ENCODE data around the gene WWOX.

Gene WWOX

DNA sequence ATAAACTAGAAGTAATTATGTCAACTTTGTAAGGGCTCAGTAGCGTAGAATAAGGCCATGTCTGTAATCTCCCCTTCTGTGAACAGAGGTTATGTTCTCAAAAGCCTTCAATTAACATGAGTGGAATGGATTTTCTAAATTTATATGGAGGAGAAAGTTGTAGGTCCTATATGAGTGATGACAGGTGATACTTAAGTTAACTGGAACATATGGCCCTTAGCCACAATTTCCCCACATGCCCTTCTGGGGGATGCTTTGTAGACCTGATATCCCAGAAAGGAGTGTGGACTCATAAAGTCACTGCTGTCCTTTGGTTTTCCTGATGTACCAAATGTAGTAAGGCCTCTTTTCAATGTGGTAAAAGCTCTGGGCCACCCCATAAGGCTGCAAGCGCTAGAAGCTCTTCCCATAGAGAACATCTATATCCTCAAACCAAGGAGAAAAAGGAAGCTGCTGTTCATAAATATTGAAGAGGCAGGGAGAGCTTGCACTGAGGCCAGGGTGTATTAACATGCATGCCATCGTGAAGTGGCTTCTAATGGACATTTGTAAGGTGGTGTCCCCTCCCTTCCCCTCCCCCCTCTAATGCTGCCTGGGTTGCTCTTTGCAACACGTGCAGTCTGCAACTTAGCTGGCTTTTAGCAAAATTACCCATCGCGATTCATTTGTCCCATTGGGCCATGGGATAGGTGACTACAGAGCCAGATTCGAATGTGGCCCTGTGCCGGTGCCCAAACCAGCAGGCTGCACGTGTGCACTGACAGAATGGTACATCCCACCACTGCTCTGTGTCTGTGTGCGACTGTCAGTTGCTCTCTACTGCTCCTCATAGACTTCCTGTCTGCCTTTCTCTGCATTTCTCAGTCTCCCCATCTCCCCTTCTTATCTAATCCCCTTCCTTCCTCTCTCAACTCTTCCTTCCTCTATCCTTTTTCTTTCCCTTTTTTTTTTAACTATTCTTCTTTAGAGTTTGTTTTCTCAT lies 269.0 kb downstream of the WWOX start:
- no peak for DNase-seq

DNA sequence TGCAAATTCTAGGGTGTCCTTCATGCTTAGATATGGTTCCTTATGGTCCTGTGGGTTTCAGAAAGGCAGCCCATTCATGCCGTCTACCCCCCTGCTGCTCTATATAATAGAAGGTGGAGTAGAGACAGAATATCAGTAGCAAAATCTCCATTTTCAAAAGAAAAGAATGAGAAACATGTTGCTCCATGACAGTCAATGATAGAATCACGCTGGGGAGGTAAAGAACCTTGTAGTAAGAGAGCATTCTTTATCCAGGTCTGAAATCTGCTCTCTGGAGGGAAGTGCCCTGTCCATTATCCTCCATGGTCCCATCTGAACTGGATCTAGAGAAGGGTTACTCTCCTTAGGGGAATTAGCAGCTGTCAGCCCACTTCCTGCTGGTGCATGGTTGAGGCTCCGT lies 272.8 kb downstream of the WWOX start:
- DNase-seq = no peak

DNA sequence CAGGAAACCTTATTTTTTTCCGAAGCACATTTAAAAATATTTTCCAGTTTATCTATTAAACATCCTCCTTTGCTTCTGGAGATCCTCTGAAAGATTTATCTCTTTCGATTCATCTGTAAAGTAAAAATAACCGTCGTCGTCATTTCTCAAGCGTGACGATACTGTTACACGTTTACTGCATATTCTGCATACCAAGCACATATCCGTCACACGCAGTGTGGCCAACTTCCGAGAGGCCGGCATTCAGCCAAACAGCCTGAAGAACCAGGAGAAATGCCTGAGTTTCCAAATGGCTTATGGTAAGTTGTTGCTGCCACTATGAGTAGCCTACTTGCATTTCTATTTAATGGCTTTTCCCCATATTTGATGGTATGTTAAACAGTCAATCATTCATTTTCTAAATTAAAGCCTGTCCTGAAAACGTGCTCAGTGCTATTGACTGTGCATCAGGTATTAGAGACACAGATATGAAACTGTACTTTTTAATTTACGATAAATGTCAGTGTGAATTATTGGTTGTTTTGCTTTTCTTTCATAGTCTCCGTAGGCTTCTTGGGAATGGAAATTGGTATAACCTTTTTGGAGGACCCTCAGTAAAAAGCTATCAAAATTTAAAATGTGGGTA lies 275.7 kb downstream of the WWOX start:
- no peak for DNase-seq

DNA sequence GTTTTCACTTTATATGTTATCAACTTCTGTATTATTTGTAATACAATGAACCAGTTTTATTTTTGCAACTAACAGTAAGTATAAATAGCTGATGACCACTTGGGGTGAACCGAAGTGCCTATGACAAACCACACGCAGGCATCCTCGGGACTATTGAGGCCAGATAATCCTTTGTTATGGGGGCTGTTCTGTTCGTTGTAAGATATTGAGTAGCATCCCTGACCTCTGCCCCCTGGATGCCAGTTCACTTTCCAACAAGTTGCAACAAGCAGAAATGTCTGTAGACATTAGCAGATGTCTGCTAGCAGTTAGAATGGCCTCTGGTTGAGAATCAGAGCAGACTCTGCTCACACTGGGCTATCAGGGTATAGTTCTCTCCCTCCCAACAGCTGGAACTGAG lies 277.0 kb downstream of the WWOX start:
- DNase-seq = no peak

DNA sequence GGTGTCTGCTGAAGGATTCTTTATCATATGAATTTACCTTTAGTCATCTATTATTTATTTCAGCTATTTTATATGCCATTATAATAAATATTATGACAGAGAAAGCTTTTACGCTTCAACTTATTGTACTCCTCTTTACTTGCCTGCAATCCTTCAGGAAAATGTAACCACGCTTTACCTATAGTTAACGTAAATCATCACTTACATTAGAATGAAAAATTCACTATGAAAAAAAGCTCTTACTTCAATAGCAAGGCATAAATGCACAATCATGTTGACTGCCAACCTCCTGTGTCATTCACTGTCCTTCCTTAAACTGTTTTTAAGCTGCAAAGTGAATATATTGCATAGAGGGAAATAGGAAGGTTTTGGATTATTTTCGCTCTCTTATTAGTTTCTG lies 277.9 kb downstream of the WWOX start:
- DNase-seq = no peak

DNA sequence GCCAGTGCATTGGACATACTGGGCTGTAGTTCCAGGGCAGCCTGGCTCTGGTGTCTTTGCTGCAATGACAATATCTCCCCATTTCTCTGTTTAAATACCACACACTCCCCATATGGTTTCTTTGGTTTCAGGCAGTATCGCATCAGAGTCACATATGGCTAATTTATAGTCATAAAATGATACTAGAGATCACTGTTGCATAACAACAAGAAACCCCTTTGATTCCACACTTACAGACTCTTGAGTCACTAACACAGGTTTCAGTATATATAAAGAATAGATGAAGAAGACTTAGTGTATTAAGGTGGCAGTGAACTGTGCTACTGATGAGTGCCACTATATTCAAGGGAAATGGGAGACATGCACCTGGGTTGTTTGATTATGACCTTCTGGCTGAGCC lies 281.6 kb downstream of the WWOX start:
- DNase-seq = no peak

DNA sequence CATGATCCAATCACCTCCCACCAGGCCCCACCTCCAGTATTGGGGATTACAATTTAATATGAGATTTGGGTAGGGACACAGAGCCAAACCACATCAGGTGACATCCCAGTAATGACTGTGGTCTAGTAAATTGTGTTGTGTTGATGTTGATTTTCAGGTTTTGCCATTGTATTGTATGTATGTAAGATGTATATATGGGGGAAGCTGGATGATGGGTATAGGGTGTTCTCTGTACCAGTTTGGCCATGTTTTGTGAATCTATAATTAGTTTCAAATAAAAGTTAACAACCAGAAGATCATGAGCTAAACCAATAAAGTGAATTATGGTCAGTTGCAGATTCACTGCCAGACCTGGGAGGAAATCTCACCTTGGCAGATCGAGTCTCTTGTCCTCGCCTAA lies 283.7 kb downstream of the WWOX start:
- no peak for DNase-seq

DNA sequence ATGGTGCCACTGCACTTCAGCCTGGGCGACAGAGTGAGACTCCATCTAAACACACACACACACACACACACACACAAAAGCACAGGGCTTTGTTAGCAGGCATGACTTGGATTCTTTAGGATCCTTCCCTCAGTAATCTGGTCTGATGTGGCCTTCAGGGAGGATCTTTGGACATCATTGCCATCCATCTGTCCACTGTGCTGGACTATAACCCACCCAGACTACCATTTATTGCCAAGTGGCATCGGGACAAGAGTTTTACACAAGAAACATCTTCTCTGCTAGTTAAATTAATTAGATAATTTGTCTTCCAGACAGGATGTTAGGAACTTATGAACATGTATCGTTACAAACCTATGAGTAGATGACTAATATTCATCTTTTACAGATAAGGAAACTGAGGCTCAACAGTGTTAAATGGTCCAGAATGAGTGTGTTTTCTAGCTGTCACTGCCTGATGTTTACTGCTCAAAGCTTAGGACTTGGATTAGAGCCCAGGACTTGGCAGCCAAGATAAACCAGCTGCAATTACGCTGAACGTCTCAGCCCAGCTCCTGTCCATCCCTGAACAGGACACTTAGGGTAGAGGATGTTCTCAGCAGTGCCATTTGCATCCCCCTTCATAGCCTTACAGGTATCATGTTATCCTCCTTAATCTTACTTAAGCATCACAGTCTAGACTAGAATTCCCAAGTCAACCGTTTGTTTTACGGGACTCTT lies 285.8 kb downstream of the WWOX start:
- DNase-seq = no peak

DNA sequence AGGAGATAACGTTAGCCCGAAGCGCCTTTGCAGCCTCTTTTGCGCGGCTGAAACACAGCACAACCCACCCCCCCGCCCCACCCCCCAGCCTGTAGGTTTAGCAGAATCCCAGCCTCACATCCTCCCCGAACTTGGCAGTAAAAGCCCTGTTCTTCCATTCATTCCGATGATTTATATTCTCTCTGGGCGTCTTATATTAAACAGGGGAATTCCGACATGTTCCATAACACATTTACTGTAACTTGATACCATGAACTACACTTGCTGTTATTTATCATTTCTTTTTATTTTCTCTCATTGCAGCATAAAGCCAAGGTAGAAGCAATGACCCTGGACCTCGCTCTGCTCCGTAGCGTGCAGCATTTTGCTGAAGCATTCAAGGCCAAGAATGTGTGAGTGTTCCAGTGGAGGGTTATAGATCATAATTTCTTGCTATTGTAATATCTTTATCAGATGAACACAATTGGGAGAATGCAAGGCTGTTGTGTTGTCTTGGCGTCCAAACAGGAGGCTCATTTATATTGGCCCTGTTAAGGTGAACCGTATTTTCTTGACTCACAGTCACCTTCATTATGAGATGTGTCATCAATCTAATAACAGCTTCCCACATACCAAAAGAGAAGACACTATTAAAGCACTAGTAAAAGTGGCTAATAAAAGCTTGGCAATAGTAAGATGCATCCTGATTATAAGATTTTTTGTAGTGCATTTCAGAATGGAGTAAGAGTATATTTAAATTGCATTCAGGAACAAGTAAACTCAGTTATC lies 287.3 kb downstream of the WWOX start:
- DNase-seq = no peak

DNA sequence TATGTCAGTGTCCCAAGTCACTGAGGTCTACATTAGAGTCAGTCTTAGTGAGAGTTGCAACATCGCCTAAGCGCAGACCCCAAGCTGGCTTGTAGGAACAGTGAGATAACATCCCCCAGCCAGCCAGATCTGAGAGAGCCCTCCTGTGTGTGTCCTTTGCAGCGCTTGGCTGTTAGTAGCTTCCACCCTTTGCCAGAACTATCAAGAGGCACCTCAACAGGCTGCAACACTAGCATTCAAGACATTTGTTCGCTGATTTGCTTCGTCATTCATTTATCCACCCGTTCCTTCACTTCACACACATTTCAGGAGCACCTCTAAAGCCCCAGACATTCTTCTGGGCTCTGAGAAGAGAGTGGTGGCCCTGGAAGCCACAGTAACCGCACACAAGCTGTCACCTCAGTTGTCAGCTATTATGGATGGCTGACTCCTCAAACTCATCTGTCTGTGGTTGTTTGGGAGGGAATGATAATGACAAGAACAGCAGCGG lies 289.6 kb downstream of the WWOX start:
- no peak for DNase-seq

DNA sequence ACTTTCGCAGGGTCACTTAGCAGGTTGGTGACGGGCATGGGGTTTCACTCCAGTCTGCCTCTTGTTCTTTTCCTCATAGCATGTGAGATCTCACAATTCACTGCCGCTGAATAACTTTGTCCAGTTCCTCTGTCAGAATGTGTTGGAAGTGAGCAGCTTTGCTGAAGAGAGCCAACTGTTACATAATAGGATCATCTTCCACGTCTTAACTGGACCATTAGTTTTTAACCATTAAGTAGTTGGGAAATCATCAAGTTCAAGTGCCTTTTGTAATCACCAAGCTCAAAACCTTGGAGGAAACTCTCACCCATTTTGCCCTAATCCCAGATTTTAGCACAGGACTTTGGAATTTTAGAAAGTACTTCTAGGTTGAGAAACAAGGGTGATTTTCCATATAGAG lies 290.6 kb downstream of the WWOX start:
- no peak for DNase-seq

DNA sequence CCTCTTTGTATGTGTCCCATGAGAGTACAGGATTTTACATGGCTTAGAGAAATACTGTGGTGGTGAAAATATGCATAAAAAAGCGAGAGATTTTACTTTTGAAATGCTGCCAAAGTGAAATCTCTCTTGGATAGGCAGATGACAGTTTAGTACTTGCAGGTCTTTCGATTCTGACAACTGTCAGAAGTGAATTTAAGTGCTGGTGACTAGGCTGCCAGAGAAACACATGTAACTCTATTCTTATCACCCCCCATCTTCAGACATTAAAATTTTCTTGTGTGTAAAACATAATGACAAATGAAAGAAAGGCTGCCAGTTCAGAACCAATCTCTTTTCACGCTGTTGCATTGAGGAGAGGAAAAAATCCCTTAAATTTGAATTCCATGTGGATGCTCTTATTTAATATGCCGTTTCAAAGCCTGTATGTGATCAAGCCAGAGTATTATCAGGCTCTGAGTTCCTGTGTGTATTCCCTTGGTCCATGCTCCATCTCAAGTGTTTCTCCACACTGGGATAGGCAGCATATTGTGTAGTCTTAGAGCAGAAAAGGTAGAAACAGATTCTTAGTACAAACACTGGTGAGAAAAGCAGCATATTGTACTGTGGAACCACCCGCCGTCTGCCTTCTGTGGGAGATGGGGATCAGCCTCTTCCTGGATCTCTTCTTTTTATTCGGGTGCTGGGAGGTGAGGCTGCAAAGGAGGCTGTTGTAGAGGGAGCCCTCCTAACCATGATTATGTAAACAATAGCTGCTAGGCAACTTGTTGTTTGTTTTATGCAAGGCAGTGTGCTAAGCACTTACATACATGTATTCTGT lies 291.3 kb downstream of the WWOX start:
- DNase-seq = no peak

DNA sequence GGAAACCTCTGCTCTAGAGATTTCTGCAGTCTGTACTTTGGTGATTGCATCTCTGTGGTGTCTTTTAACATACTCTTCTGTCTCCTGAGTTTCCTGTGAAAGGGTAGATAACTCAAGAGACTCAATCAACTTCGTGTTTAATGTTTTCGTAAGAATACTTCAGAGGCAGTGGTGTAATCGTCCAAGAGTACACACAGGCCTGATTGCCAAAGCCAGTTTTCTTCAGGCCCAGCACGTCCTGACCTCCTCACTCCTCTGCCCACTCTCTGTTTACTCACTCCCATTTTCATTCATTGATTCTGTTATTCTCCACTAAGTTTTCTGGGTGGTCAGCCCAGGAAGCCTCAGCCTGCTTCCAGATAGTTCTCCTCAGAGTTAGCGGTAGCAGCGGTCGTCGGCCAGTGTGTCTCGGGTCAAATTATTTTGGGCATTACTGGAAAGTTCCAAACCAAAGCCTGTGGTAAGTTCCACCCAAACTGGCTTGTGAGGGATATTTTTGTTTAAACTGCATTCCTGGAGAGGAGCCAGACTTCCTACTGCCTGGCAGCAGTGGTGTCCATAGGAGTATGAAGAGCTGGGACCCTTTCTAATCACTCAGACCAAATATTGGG lies 293.2 kb downstream of the WWOX start:
- no peak for DNase-seq

DNA sequence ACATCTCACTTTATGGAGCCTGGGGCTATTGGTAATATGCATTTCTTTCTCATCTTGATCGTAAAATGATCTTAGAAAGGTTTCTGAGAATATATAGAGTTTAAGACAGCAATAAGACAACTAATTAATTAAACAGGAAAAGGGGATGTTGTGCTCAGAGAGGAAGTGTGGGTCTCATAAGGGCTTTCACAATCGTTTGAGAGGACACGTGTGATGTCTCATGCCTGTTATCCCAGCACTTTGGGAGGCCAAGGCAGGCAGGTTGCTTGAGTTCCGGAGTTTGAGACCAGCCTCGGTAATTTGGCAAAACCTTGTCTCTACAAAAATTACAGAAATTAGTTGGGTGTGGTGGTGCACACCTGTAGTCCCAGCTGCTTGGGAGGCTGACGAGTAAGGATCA lies 295.6 kb downstream of the WWOX start:
- no peak for DNase-seq

DNA sequence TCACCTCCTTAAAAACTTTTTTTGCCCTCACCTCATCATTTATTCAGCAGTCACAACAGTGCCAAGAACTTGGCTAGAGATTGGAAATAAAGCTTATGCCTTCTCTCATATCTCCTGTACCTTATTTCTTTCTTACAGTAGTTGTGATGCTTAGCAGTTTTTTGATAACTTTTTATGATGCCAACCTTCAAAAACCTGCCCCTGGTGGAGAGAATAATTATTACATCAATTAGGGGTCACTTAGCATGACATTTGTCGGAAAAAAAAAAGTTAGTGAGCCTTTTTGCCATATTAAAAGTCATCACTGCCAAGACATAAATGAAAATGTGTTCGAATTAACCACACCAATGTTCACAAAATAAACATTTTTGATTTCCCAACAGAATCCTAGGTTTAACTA lies 296.6 kb downstream of the WWOX start:
- DNase-seq = no peak

DNA sequence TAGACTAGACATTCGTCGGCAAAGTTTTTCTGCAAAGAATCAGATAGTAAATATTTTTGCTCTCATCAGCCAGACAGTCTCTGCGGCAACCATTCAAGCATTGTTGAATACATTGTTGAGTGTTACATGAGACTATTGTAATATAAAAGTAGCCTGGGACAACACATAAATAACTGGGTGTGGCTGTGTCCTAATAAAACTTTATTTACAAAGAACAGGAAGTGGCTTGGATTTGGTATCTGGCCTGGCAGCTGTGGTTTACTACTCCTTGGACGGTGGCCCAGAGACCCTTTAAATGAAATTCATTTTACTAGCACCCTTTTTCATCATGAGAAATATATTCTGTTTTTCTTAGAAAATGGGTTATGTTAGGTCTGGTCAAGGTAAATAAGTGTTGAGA lies 297.2 kb downstream of the WWOX start:
- DNase-seq = no peak

DNA sequence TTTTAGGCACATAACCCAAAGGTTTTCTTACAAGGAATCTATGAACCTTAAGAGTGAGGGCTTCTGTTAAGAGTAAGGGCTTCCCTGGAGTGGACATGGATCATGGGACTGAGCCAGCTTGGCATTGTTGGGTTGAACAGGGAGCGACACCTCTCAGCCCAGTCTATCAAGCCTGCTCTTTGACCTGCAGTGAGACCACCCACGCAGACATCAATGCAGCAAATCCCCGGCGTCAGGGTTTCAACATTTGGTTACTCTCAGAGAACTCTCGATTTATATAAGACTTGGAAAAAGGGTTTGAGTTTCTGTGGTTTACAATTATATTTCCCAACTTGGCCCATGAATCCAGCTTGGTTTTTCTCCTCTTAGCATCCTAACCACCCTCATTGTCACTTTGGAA lies 299.9 kb downstream of the WWOX start:
- no peak for DNase-seq

DNA sequence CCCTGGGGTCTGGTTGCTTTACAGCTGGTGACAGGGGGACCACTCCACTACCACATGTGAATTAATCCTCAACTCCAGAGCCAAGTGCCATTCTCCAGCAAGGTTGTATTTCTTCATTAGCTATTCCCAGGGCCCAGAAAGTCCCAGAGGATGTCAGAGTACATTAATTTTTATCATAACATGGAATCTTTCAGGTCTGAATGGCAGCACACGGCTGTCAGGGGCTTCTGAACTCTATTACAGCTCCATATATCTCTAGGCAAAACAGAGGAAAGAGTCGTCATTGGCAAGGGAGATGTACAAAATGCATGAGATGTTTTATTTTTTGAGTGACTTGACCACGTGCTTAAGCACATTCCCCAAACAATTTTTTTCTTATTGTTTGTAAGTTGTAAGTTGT lies 303.4 kb downstream of the WWOX start:
- no peak for DNase-seq

DNA sequence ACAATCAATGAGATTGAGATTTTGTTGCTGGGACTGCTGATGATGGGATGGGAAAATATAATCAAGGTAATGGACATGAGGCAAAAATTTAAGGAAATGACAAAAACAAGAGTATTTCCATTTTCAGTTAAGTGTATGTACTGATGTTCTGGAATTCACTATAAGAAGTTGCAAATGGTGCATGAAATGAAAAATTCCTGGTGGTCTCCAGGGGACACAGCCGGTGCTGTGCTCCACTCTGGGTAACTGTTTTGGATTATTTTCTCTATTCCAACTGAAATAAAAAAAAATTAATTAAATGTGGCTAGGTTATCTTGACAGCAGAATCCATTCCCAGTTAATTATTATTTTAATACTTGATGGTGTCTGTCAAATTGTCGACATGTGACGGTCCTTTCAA lies 305.6 kb downstream of the WWOX start:
- no peak for DNase-seq

DNA sequence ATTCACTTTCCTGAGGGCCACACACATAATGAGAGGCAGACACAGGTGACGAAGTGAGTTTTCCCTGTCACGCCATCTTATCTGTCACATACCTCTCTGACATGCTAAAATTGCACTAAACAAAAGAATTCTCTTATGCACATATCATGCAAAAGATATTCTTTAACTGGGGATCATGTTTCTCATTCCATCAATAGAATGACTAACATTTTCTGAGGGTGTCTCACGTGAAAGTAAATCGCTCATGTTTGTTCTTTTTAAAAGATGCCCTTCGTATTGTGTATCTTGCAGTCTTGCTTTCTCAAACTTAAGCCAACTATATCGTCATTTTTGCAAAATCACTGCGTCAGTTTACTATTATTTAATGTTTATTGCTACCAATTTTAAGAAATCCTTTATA lies 306.4 kb downstream of the WWOX start:
- DNase-seq = no peak

DNA sequence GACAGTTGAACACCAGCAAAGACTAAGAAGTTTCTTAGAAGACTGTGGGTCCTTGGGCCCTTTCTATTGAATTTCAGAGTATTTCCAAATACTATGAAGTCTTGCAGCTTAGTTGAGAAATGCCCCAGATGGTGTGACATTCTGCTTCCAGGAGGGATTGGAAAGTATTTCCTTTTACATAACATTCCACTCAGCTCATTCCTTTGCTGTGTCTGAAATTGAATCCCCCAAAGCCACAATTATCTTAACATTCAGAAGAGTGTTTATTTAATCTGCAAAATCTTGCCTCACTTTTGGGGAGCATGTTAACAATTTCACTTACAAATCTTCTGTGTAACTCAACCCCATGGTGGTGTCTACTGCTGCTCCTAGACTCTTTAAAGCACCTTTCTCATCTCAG lies 307.7 kb downstream of the WWOX start:
- no peak for DNase-seq

DNA sequence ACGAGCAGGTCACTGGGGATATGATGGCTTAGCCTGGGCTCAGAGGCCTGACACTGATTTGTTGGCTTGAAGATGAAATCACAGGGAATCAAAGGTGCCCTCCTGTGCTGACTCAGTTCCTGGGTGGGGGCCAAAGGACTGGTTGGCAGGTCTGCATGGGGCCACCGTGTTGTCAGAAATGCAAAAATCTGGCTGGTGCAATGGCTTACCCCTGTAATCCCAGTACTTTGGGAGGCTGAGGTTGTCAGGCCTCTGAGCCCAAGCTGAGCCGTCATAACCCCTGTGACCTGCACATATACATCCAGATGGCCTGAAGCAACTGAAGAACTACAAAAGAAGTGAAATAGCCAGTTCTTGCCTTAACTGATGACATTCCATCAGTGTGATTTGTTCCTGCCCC lies 314.2 kb downstream of the WWOX start:
- no peak for DNase-seq

All from inflammatory macrophage treated with lipopolysaccharide for 4 hours (primary cell).